ENCODE results near the gene TPD52L3.

DNA sequence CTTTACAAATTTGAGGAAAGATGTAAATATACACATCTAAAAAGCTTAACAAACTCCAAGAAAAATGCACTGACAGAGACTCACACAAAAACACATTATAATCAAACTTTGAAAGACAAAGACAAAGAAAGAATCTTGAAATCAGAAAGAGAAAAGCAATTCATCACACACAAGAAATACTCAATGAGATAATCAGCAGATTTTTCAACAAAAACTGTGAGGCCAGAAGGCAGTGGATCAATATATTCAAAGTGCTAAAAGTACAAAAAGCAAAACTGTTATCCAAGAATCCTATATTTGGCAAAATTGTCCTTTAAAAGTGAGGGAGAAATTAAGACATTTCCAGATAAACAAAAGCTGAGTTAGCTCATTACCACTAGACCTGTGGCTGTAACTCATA lies 6.1 kb downstream of the TPD52L3 start:
- TF ChIP-seq YY1 (IDR thresholded peaks at IDR 0.05; ENCODE audit: low read depth) (no peak), TAF1 (IDR thresholded peaks at IDR 0.05; ENCODE audit: low read depth) (no peak), RAD21 (IDR thresholded peaks at IDR 0.05; ENCODE audit: low read depth) (no peak), CEBPB (IDR thresholded peaks at IDR 0.05) (no peak), CREB1 (IDR thresholded peaks at IDR 0.05; ENCODE audit: low read depth) (no peak), EP300 (IDR thresholded peaks at IDR 0.05; ENCODE audit: borderline replicate concordance) (no peak), NFIC (IDR thresholded peaks at IDR 0.05) (no peak), FOXM1 (IDR thresholded peaks at IDR 0.05; ENCODE audit: borderline replicate concordance, low read depth) (no peak), ZBTB7A (IDR thresholded peaks at IDR 0.05; ENCODE audit: low read depth) (no peak), TCF12 (IDR thresholded peaks at IDR 0.05; ENCODE audit: low read depth) (no peak), EGR1 (IDR thresholded peaks at IDR 0.05) (no peak)
- TF ChIP-seq, protein P1, sequence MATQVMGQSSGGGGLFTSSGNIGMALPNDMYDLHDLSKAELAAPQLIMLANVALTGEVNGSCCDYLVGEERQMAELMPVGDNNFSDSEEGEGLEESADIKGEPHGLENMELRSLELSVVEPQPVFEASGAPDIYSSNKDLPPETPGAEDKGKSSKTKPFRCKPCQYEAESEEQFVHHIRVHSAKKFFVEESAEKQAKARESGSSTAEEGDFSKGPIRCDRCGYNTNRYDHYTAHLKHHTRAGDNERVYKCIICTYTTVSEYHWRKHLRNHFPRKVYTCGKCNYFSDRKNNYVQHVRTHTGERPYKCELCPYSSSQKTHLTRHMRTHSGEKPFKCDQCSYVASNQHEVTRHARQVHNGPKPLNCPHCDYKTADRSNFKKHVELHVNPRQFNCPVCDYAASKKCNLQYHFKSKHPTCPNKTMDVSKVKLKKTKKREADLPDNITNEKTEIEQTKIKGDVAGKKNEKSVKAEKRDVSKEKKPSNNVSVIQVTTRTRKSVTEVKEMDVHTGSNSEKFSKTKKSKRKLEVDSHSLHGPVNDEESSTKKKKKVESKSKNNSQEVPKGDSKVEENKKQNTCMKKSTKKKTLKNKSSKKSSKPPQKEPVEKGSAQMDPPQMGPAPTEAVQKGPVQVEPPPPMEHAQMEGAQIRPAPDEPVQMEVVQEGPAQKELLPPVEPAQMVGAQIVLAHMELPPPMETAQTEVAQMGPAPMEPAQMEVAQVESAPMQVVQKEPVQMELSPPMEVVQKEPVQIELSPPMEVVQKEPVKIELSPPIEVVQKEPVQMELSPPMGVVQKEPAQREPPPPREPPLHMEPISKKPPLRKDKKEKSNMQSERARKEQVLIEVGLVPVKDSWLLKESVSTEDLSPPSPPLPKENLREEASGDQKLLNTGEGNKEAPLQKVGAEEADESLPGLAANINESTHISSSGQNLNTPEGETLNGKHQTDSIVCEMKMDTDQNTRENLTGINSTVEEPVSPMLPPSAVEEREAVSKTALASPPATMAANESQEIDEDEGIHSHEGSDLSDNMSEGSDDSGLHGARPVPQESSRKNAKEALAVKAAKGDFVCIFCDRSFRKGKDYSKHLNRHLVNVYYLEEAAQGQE (IDR thresholded peaks at IDR 0.05; ENCODE audit: low read depth) = no peak
- TF ChIP-seq, protein P2, sequence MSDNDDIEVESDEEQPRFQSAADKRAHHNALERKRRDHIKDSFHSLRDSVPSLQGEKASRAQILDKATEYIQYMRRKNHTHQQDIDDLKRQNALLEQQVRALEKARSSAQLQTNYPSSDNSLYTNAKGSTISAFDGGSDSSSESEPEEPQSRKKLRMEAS (IDR thresholded peaks at IDR 0.05) = no peak
- TF ChIP-seq, protein P3, sequence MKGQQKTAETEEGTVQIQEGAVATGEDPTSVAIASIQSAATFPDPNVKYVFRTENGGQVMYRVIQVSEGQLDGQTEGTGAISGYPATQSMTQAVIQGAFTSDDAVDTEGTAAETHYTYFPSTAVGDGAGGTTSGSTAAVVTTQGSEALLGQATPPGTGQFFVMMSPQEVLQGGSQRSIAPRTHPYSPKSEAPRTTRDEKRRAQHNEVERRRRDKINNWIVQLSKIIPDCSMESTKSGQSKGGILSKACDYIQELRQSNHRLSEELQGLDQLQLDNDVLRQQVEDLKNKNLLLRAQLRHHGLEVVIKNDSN (IDR thresholded peaks at IDR 0.05) = no peak
